B cell (primary cell): ENCODE results near the gene CALCOCO1.

Experiments
- CTCF ChIP-seq: fragments of 200-600 bp; IDR thresholded peaks from one replicate; pipeline ENCODE4 v1.8.0; 2022; ENCODE audit warnings: antibody characterized with exemption, mild to moderate bottlenecking
- EZH2 ChIP-seq: IDR thresholded peaks from 2 replicates; pipeline ENCODE4 v1.6.1; 2012; ENCODE audit warnings: borderline replicate concordance, low read depth, mild to moderate bottlenecking, moderate library complexity, low read length; ENCODE audit not compliant: insufficient read depth, poor library complexity, severe bottlenecking

GRCh38 chr12:53720946-53721345 is 6.3 kb downstream of the CALCOCO1 start:
- TF ChIP-seq CTCF (no peak), EZH2 (no peak)
